Daoy (cell line): ENCODE results near the gene CCDC187. TPM values are rescaled to one million over a fixed set of nuclear protein-coding genes. Genes with fewer than 3 reads are reported as not detected.
A peak's percentile ranks its signal among the peaks of the same experiment; 100 is the strongest.

Experiments
- DNase-seq: peaks from one replicate; pipeline ENCODE4 v3.0.0-alpha.2; 2015; ENCODE audit warnings: low read depth
- total RNA-seq: library from RNA; depleted of rRNA; stranded (reverse); fragments of >200 nt; shearing (Covaris generic); gene quantifications from 2 replicates; pipeline ENCODE4 v1.2.3, GENCODE V29; 2014

The CCDC187 gene
- total RNA-seq, 1 experiment from 2014 or later: not detected

GRCh38 chr9:136339173-136339957 lies 35.5 kb upstream of the CCDC187 start:
- DNase-seq: peak; percentile 82

- no peak for DNase-seq
Observed at GRCh38 chr9:136338511-136338910, 34.6 kb upstream of the CCDC187 start.

- no peak for DNase-seq
Observed at GRCh38 chr9:136337416-136338395, 33.8 kb upstream of the CCDC187 start.

- DNase-seq: no peak
Observed at GRCh38 chr9:136336881-136337280, 33.0 kb upstream of the CCDC187 start.

GRCh38 chr9:136336156-136336870 lies 32.4 kb upstream of the CCDC187 start:
- DNase-seq: peak; percentile 71

GRCh38 chr9:136335296-136336155 lies 31.6 kb upstream of the CCDC187 start:
- no peak for DNase-seq

- no peak for DNase-seq
Observed at GRCh38 chr9:136334541-136334940, 30.6 kb upstream of the CCDC187 start.

- DNase-seq: no peak
Observed at GRCh38 chr9:136333486-136333885, 29.6 kb upstream of the CCDC187 start.

GRCh38 chr9:136333045-136333444 lies 29.2 kb upstream of the CCDC187 start:
- DNase-seq: no peak

GRCh38 chr9:136332482-136332983 lies 28.6 kb upstream of the CCDC187 start:
- DNase-seq: no peak

- DNase-seq: no peak
Observed at GRCh38 chr9:136331556-136332481, 27.9 kb upstream of the CCDC187 start.

- DNase-seq: no peak
Observed at GRCh38 chr9:136331030-136331429, 27.1 kb upstream of the CCDC187 start.

GRCh38 chr9:136330406-136330990 lies 26.6 kb upstream of the CCDC187 start:
- no peak for DNase-seq

GRCh38 chr9:136329636-136330405 lies 25.9 kb upstream of the CCDC187 start:
- DNase-seq: no peak

GRCh38 chr9:136329211-136329627 lies 25.3 kb upstream of the CCDC187 start:
- DNase-seq: no peak

- no peak for DNase-seq
Observed at GRCh38 chr9:136328622-136329041, 24.7 kb upstream of the CCDC187 start.

- DNase-seq: no peak
Observed at GRCh38 chr9:136328011-136328621, 24.2 kb upstream of the CCDC187 start.
